K562 (cell line): Measurements from ENCODE around the gene C11orf54. TPM values are rescaled to one million over a fixed set of nuclear protein-coding genes. Genes with fewer than 3 reads are reported as not detected.

Experiments
- CHAMP1 ChIP-seq: fragments of 450-650 bp; IDR thresholded peaks from 2 replicates; pipeline ENCODE4 v1.6.1; 2016; ENCODE audit warnings: mild to moderate bottlenecking
- CREB5 ChIP-seq: fragments of 250-450 bp; sonication (Bioruptor Pico); IDR thresholded peaks from 2 replicates; pipeline ENCODE4 v1.5.0; 2020; ENCODE audit warnings: mild to moderate bottlenecking
- ESRRA ChIP-seq: fragments of 450-650 bp; IDR thresholded peaks from 2 replicates; pipeline ENCODE4 v1.6.1; 2014; ENCODE audit warnings: low read depth, mild to moderate bottlenecking, moderate library complexity, borderline replicate concordance
- ETS1 ChIP-seq: conservative IDR thresholded peaks from 2 replicates; pipeline ENCODE4 v1.6.1; 2011; ENCODE audit warnings: low read depth, mild to moderate bottlenecking, low read length; ENCODE audit not compliant: control insufficient read depth
- ETV6 ChIP-seq, 3 experiments: fragments of 150-350 bp in 1 of 3; sonication (generic) in 1 of 3; formaldehyde crosslinking in 1 of 3; IDR thresholded peaks; 2 replicates each; pipeline versions ENCODE4 v1.6.1 to v1.8.0; 2014 to 2022; ENCODE audit warnings: borderline replicate concordance in 2 of 3, low read depth in 2 of 3, antibody characterized with exemption in 1 of 3, low read length in 1 of 3, mild to moderate bottlenecking in 1 of 3, missing genetic modification reagents in 1 of 3
- GTF2A2 ChIP-seq: IDR thresholded peaks from 2 replicates; pipeline ENCODE4 v1.6.1; 2016; ENCODE audit warnings: mild to moderate bottlenecking, missing genetic modification characterization, missing compliant biosample characterization
- HCFC1 ChIP-seq: IDR thresholded peaks from 2 replicates; pipeline ENCODE4 v1.6.1; 2012; ENCODE audit warnings: low read depth, low read length, improper control_type of control experiment
- MAZ ChIP-seq, 2 experiments: fragments of 450-650 bp in 1 of 2; sonication (generic) in 1 of 2; formaldehyde crosslinking; IDR thresholded peaks in 1 of 2; conservative IDR thresholded peaks in 1 of 2; 2 replicates each; pipeline versions ENCODE4 v1.4.0 to v1.5.0; 2020; ENCODE audit warnings: mild to moderate bottlenecking in 1 of 2, missing genetic modification reagents in 1 of 2
- MED1 ChIP-seq: sonication (generic); formaldehyde crosslinking; IDR thresholded peaks from 2 replicates; pipeline ENCODE4 v1.8.1; 2023; ENCODE audit warnings: missing genetic modification reagents, borderline replicate concordance
- MIER1 ChIP-seq: fragments of 450-650 bp; IDR thresholded peaks from 2 replicates; pipeline ENCODE4 v1.6.1; 2016; ENCODE audit warnings: antibody characterized with exemption, mild to moderate bottlenecking, low read depth
- PREB ChIP-seq: sonication (generic); formaldehyde crosslinking; IDR thresholded peaks from 2 replicates; pipeline ENCODE4 v1.8.1; 2023; ENCODE audit warnings: mild to moderate bottlenecking, missing genetic modification reagents
- RBM15 ChIP-seq: fragments of 200-400 bp; formaldehyde crosslinking; IDR thresholded peaks from 2 replicates; pipeline ENCODE4 v1.6.1; 2018; ENCODE audit warnings: mild to moderate bottlenecking, low read length, moderate library complexity; ENCODE audit not compliant: insufficient read depth
- STAG1 ChIP-seq: sonication (generic); formaldehyde crosslinking; IDR thresholded peaks from 2 replicates; pipeline ENCODE4 v1.5.0; 2020; ENCODE audit warnings: missing genetic modification reagents, borderline replicate concordance
- STAT5A ChIP-seq: IDR thresholded peaks from 2 replicates; pipeline ENCODE4 v1.6.1; 2012; ENCODE audit warnings: low read length, inconsistent platforms, borderline replicate concordance
- TRIM24 ChIP-seq, 2 experiments: fragments of 450-650 bp; IDR thresholded peaks; 2 replicates each; pipeline ENCODE4 v1.6.1; 2016
- ZKSCAN8 ChIP-seq: fragments of 200-800 bp; sonication (Bioruptor generic); IDR thresholded peaks from 2 replicates; pipeline ENCODE4 v1.6.1; 2016; ENCODE audit warnings: missing genetic modification characterization, missing compliant biosample characterization
- ZNF133 ChIP-seq: fragments of 250-450 bp; sonication (Bioruptor Pico); IDR thresholded peaks from 2 replicates; pipeline ENCODE4 v1.4.0; 2020; ENCODE audit warnings: mild to moderate bottlenecking
- ZNF143 ChIP-seq: sonication (generic); formaldehyde crosslinking; IDR thresholded peaks from 2 replicates; pipeline ENCODE4 v1.9.0; 2022; ENCODE audit warnings: mild to moderate bottlenecking, missing genetic modification reagents
- ZNF3 ChIP-seq: fragments of 250-450 bp; sonication (Bioruptor Pico); IDR thresholded peaks from 2 replicates; pipeline ENCODE4 v1.5.0; 2021; ENCODE audit warnings: mild to moderate bottlenecking, moderate library complexity
- ZNF644 ChIP-seq: fragments of 200-800 bp; sonication (Bioruptor generic); IDR thresholded peaks from 2 replicates; pipeline ENCODE4 v1.6.1; 2016; ENCODE audit warnings: low read depth, missing genetic modification characterization, missing compliant biosample characterization
- polyA plus RNA-seq, 8 experiments: library from polyadenylated mRNA; depleted of rRNA in 4 of 8; stranded (reverse) in 5 of 8; unstranded in 3 of 8; fragments of >200 nt; fragmentation: Nextera tagmentation in 2 of 8; fragmentation: Illumina TruSeq in 1 of 8; extraction: Ambion mirVana in 2 of 8; extraction: Trizol in 1 of 8; gene quantifications; 2 replicates each; pipeline versions ENCODE4 v1.2.1 to v1.2.3, GENCODE V29; 2011 to 2014; ENCODE audit warnings: inconsistent platforms in 1 of 8, missing spikeins in 1 of 8
- total RNA-seq, 7 experiments: library from RNA; depleted of rRNA in 6 of 7; stranded (reverse); fragments of >200 nt in 6 of 7; fragmentation: Illumina TruSeq in 2 of 7; extraction: Trizol in 2 of 7; gene quantifications; 2 replicates each; pipeline versions ENCODE4 v1.2.1 to v1.2.3, GENCODE V29; 2011 to 2021; ENCODE audit warnings: low replicate concordance in 1 of 7

C11orf54 gene
- total and polyA plus RNA-seq, 9 of the 15 experiments (the other 6 are each of a cell fraction or from before 2014, with no cell fraction given), result 13.4 to 33.0 (median 23.1) TPM

GRCh38 chr11:93741094-93741881 is at the start of gene C11orf54, which contains the start of gene TAF1D (continued):
- TF ChIP-seq CHAMP1 (no peak), TRIM24 (IDR thresholded peaks at IDR 0.05) (0 out of 4 replicates have a peak, but pooled peaks of 1 of the 2 experiments have one; percentile 10), ETS1 (no peak; the same call in none of the 2 replicates), STAT5A (no peak), ZKSCAN8 (no peak), PREB (CRISPR knock-in tag) (no peak), ZNF644 (tag) (no peak; the same call in 1 of the 2 replicates), ESRRA (peak; percentile 38; the same call in 1 of the 2 replicates), HCFC1 (peak; percentile 63), ETV6 (IDR thresholded peaks at IDR 0.05; ENCODE audit: borderline replicate concordance in 1 of 2, low read depth in 2 of 2, low read length in 1 of 2) (peak; percentile 54 to 65; a peak in 1 of 4 replicates), ETV6 (CRISPR knock-in tag; IDR thresholded peaks at IDR 0.05; ENCODE audit: borderline replicate concordance) (no peak), MAZ (CRISPR knock-in tag; conservative IDR thresholded peaks at IDR 0.05 in 1 of 2, IDR thresholded peaks at IDR 0.05 in 1 of 2) (peak; percentile 15 to 71; a peak in 1 of 4 replicates), STAG1 (CRISPR knock-in tag) (no peak), ZNF3 (CRISPR knock-in tag) (no peak), CREB5 (no peak), ZNF143 (CRISPR knock-in tag) (no peak), MED1 (no peak), GTF2A2 (tag) (no peak), MIER1 (no peak), RBM15 (no peak), ZNF133 (CRISPR knock-in tag) (no peak)
